ENCODE measurements around the gene GLT8D2.

GRCh38 chr12:104023710-104024109 lies 26.3 kb downstream of the GLT8D2 start:
- TF ChIP-seq CTCF (IDR thresholded peaks at IDR 0.05) (no peak), EP300 (IDR thresholded peaks at IDR 0.05) (no peak)
